Trophoblast cell (in vitro differentiated cells and primary cell): ENCODE measurements around the gene PGM2L1.

Source experiments
- DNase-seq, 2 donors: peaks; one replicate each; pipeline ENCODE4 v3.0.0-alpha.2; 2016
- H2AFZ ChIP-seq: 2 replicates; pipeline ENCODE4 v1.6.1; 2013; ENCODE audit warnings: low read length, moderate library complexity, mild to moderate bottlenecking; ENCODE audit not compliant: insufficient read depth, poor library complexity
- H2AK5ac ChIP-seq: 2 replicates; pipeline ENCODE4 v1.6.1; 2013; ENCODE audit warnings: mild to moderate bottlenecking, low read length
- H2BK120ac ChIP-seq: 2 replicates; pipeline ENCODE4 v1.6.1; 2013; ENCODE audit warnings: low read length, mild to moderate bottlenecking, moderate library complexity; ENCODE audit not compliant: insufficient read depth, poor library complexity
- H2BK12ac ChIP-seq: 2 replicates; pipeline ENCODE4 v1.6.1; 2013; ENCODE audit warnings: mild to moderate bottlenecking, low read length, moderate library complexity
- H2BK5ac ChIP-seq: 2 replicates; pipeline ENCODE4 v1.6.1; 2013; ENCODE audit warnings: low read length, low read depth, moderate library complexity, mild to moderate bottlenecking; ENCODE audit not compliant: poor library complexity
- H3K14ac ChIP-seq: 2 replicates; pipeline ENCODE4 v1.6.1; 2013; ENCODE audit warnings: mild to moderate bottlenecking, low read length
- H3K18ac ChIP-seq: 2 replicates; pipeline ENCODE4 v1.6.1; 2013; ENCODE audit warnings: mild to moderate bottlenecking, low read length
- H3K23ac ChIP-seq: 2 replicates; pipeline ENCODE4 v1.6.1; 2013; ENCODE audit warnings: low read length
- H3K27ac ChIP-seq: 2 replicates; pipeline ENCODE4 v1.5.1; 2013; ENCODE audit warnings: low read depth, mild to moderate bottlenecking, inconsistent platforms, low read length, moderate library complexity
- H3K27me3 ChIP-seq: 2 replicates; pipeline ENCODE4 v1.6.1; 2013; ENCODE audit warnings: inconsistent platforms, mild to moderate bottlenecking, low read length, moderate library complexity; ENCODE audit not compliant: insufficient read depth
- H3K36me3 ChIP-seq, 2 experiments: 1 replicate in 1 of 2; 2 replicates in 1 of 2; pipeline ENCODE4 v1.6.1; 2013; ENCODE audit warnings: low read length in 2 of 2, mild to moderate bottlenecking in 2 of 2, moderate library complexity in 1 of 2; ENCODE audit not compliant: insufficient read depth in 2 of 2, control insufficient read depth in 1 of 2
- H3K4ac ChIP-seq: 2 replicates; pipeline ENCODE4 v1.6.1; 2013; ENCODE audit warnings: low read depth, mild to moderate bottlenecking, low read length, moderate library complexity
- H3K4me1 ChIP-seq, 2 experiments: 1 replicate in 1 of 2; 2 replicates in 1 of 2; pipeline ENCODE4 v1.6.1; 2013; ENCODE audit warnings: low read length in 2 of 2, mild to moderate bottlenecking in 2 of 2, moderate library complexity in 1 of 2; ENCODE audit not compliant: insufficient read depth in 2 of 2, control insufficient read depth in 1 of 2
- H3K4me2 ChIP-seq: 2 replicates; pipeline ENCODE4 v1.6.1; 2013; ENCODE audit warnings: inconsistent platforms, mild to moderate bottlenecking, low read length, moderate library complexity
- H3K4me3 ChIP-seq: 2 replicates; pipeline ENCODE4 v1.5.1; 2013; ENCODE audit warnings: mild to moderate bottlenecking, low read depth, low read length, inconsistent platforms
- H3K79me1 ChIP-seq: one replicate; pipeline ENCODE4 v1.6.1; 2013; ENCODE audit warnings: low read length
- H3K79me2 ChIP-seq: 2 replicates; pipeline ENCODE4 v1.6.1; 2013; ENCODE audit warnings: low read length, mild to moderate bottlenecking; ENCODE audit not compliant: control insufficient read depth, insufficient read depth, poor library complexity
- H3K9ac ChIP-seq: 2 replicates; pipeline ENCODE4 v1.6.1; 2013; ENCODE audit warnings: mild to moderate bottlenecking, low read length
- H3K9me3 ChIP-seq: 2 replicates; pipeline ENCODE4 v1.6.1; 2013; ENCODE audit warnings: low read depth, mild to moderate bottlenecking, control low read depth, inconsistent platforms, low read length; ENCODE audit not compliant: insufficient read depth
- H4K12ac ChIP-seq: 2 replicates; pipeline ENCODE4 v1.6.1; 2013; ENCODE audit warnings: low read depth, mild to moderate bottlenecking, low read length, moderate library complexity
- H4K8ac ChIP-seq: 2 replicates; pipeline ENCODE4 v1.6.1; 2013; ENCODE audit warnings: low read depth, mild to moderate bottlenecking, low read length, moderate library complexity
- H4K91ac ChIP-seq: one replicate; pipeline ENCODE4 v1.6.1; 2013; ENCODE audit warnings: low read depth, mild to moderate bottlenecking, low read length, moderate library complexity
- WGBS: extraction: QIAGEN DNeasy Blood & Tissue Kit; methylation state at CpG from one replicate; pipeline ENCODE4 v1.1.7; 2013; ENCODE audit warnings: missing lambda C conversion rate; ENCODE audit not compliant: insufficient read length, insufficient coverage; ENCODE audit errors: extremely low coverage; 5-methylcytosine and 5-hydroxymethylcytosine counted together

PGM2L1 gene

DNA sequence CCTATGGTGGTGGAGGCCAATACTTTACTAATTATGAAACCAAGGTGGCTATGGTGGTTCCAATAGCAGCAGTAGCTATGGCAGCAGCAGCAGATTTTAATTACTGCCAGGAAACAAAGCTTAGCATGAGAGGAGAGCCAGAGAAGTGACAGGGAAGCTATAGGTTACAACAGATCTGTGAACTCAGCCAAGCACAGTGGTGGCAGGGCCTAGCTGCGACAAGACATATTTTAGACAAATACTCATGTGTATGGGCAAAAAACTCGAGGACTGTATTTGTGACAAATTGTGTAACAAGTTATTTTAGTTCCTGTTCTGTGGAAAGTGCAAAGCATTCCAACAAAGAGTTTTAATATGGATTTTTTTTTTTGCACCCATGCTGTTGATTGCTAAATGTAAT lies 42.6 kb downstream of the PGM2L1 start:
- no peak overlapping the region for H3K4ac ChIP-seq
- no CpG with 5 or more reads among the region's 2 CpGs for WGBS
- H2BK12ac ChIP-seq: no peak overlapping the region
- peaks cover 5 to 7% of the 10 kb centered on the region in 2 experiments for H3K36me3 ChIP-seq
- H3K4me3 ChIP-seq: no peak overlapping the region
- no peak overlapping the region for H2AK5ac ChIP-seq
- H3K9me3 ChIP-seq: peaks cover 5% of the 10 kb centered on the region
- no peak overlapping the region for H4K8ac ChIP-seq
- no peaks in the 10 kb centered on the region for H3K27me3 ChIP-seq
- H2AFZ ChIP-seq: no peak overlapping the region
- no peaks in the 10 kb centered on the region for H3K4me1 ChIP-seq
- no peak overlapping the region for H4K91ac ChIP-seq
- H3K79me2 ChIP-seq: no peaks in the 10 kb centered on the region
- DNase-seq: no peak
- no peak overlapping the region for H3K18ac ChIP-seq
- H3K4me2 ChIP-seq: no peak overlapping the region
- no peak overlapping the region for H2BK120ac ChIP-seq
- no peak overlapping the region for H3K9ac ChIP-seq
- no peak overlapping the region for H2BK5ac ChIP-seq
- no peak overlapping the region for H3K23ac ChIP-seq
- H3K79me1 ChIP-seq: no peaks in the 10 kb centered on the region
- H3K27ac ChIP-seq: no peak overlapping the region
- H3K14ac ChIP-seq: no peak overlapping the region
- H4K12ac ChIP-seq: no peak overlapping the region

DNA sequence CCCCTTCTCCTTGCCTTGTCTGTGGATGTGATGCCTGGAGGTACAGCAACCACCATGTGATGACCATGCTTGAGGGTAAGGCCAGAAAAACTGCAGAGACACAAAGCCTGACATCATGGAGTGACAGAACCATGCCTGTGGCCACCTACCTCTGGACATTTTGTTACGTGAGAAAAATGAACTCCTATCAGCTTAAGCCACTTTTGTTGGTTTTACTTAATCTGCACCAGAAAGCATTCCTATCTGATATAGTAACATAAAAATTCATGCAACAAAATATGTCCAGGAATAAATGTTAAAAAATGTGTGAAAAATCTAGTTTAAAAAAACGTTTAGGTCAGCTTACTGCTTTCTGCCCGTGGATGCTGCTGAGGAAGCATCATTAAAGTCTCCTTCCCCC lies 44.2 kb downstream of the PGM2L1 start:
- WGBS: no CpG with 5 or more reads among the region's 3 CpGs
- H3K36me3 ChIP-seq: peaks cover 0 to under 1% of the 10 kb centered on the region in 2 experiments
- no peaks in the 10 kb centered on the region for H3K79me2 ChIP-seq
- no peak overlapping the region for H2AK5ac ChIP-seq
- H4K12ac ChIP-seq: no peak overlapping the region
- H2BK120ac ChIP-seq: no peak overlapping the region
- no peaks in the 10 kb centered on the region for H3K27me3 ChIP-seq
- no peak overlapping the region for H2BK12ac ChIP-seq
- no peak overlapping the region for H3K23ac ChIP-seq
- H3K79me1 ChIP-seq: no peaks in the 10 kb centered on the region
- H3K4ac ChIP-seq: no peak overlapping the region
- H3K4me1 ChIP-seq: no peaks in the 10 kb centered on the region
- H3K14ac ChIP-seq: no peak overlapping the region
- no peak overlapping the region for H4K8ac ChIP-seq
- H3K9me3 ChIP-seq: no peaks in the 10 kb centered on the region
- no peak overlapping the region for H3K18ac ChIP-seq
- no peak overlapping the region for H3K9ac ChIP-seq
- H2AFZ ChIP-seq: no peak overlapping the region
- no peak overlapping the region for H4K91ac ChIP-seq
- H3K27ac ChIP-seq: no peak overlapping the region
- DNase-seq: no peak
- H3K4me3 ChIP-seq: no peak overlapping the region
- H3K4me2 ChIP-seq: no peak overlapping the region
- no peak overlapping the region for H2BK5ac ChIP-seq

DNA sequence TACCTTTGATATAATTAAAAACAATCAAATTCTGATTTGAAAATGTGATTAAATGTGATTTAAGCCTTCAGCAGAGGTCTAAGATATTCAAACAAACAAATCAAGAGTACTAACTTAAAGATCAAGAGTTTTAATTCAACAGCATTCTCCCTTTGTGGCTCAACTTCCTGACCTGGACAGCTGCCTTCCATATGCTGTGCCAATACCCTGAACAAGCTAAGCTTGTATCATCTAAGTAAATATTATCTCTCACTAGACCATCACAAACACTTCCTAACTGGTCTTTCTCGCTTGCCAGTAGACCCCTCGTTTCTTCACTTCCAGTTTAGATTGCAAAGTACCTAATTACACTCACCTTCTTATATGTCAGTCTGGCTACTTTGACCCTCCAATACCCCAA lies 50.9 kb downstream of the PGM2L1 start:
- no peaks in the 10 kb centered on the region for H3K36me3 ChIP-seq
- no peaks in the 10 kb centered on the region for H3K27me3 ChIP-seq
- no peak overlapping the region for H3K9ac ChIP-seq
- H4K91ac ChIP-seq: no peak overlapping the region
- no peak overlapping the region for H3K23ac ChIP-seq
- no CpG with 5 or more reads among the region's 2 CpGs for WGBS
- no peak overlapping the region for H3K14ac ChIP-seq
- H3K79me2 ChIP-seq: no peaks in the 10 kb centered on the region
- H4K12ac ChIP-seq: no peak overlapping the region
- H3K9me3 ChIP-seq: no peaks in the 10 kb centered on the region
- H3K4me1 ChIP-seq: no peaks in the 10 kb centered on the region
- H3K27ac ChIP-seq: no peak overlapping the region
- no peak overlapping the region for H4K8ac ChIP-seq
- no peak overlapping the region for H3K4me3 ChIP-seq
- no peak for DNase-seq
- no peaks in the 10 kb centered on the region for H3K79me1 ChIP-seq
- no peak overlapping the region for H2BK5ac ChIP-seq
- H3K18ac ChIP-seq: no peak overlapping the region
- no peak overlapping the region for H2BK120ac ChIP-seq
- no peak overlapping the region for H3K4ac ChIP-seq
- no peak overlapping the region for H3K4me2 ChIP-seq
- H2BK12ac ChIP-seq: no peak overlapping the region
- H2AK5ac ChIP-seq: no peak overlapping the region
- no peak overlapping the region for H2AFZ ChIP-seq

DNA sequence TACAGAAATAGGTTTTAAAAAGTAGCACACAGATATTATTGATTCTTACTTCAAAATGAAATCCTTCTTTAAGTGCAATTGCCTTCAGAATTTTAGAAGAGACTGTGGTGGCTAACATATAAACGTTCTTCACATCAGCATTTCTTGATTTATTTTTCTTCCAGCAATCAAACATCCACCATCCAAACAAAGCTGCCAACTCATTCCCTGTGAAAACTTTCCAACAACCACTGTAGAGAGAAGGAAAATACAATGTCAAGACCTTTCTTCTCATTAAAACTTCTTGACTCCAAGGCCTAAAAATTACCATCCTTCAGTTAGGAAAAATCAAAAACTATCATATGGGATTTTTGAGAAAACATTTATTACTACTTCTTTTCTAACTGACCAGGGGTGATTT lies 52.8 kb downstream of the PGM2L1 start:
- Histone ChIP-seq H4K91ac (no peak overlapping the region), H2AFZ (no peak overlapping the region), H2BK120ac (no peak overlapping the region), H3K4ac (no peak overlapping the region), H3K79me2 (no peaks in the 10 kb centered on the region), H3K27ac (no peak overlapping the region), H4K8ac (no peak overlapping the region), H2AK5ac (no peak overlapping the region), H3K18ac (no peak overlapping the region), H4K12ac (no peak overlapping the region), H2BK12ac (no peak overlapping the region), H3K79me1 (no peaks in the 10 kb centered on the region), H3K4me2 (no peak overlapping the region), H3K14ac (no peak overlapping the region), H3K4me1 (no peaks in the 10 kb centered on the region), H3K9ac (no peak overlapping the region), H3K36me3 (no peaks in the 10 kb centered on the region), H2BK5ac (no peak overlapping the region), H3K27me3 (no peaks in the 10 kb centered on the region), H3K23ac (no peak overlapping the region), H3K4me3 (no peak overlapping the region), H3K9me3 (no peaks in the 10 kb centered on the region)
- DNase-seq: no peak
- no CpG with 5 or more reads among the region's 1 CpG for WGBS
